ENCODE data around the gene MAP9.

GRCh38 chr4:155388162-155388561, 11.4 kb upstream of the MAP9 start:
- no peak for TF ChIP-seq CTCF (IDR thresholded peaks at IDR 0.05)
- no peak for TF ChIP-seq REST (IDR thresholded peaks at IDR 0.05; ENCODE audit: low read depth, low read length)
- TF ChIP-seq MXI1 (IDR thresholded peaks at IDR 0.05; ENCODE audit: low read depth, low read length) = no peak
- no peak for TF ChIP-seq TAF1 (IDR thresholded peaks at IDR 0.05; ENCODE audit: borderline replicate concordance, low read depth, low read length)
- no peak for TF ChIP-seq USF2 (IDR thresholded peaks at IDR 0.05; ENCODE audit: borderline replicate concordance, low read depth, low read length)
- no peak for TF ChIP-seq EZH2phosphoT487 (IDR thresholded peaks at IDR 0.05; ENCODE audit: borderline replicate concordance, low read depth)
- TF ChIP-seq CHD2 (IDR thresholded peaks at IDR 0.05; ENCODE audit: low read length, partially characterized antibody) = no peak
- TF ChIP-seq ELF1 (IDR thresholded peaks at IDR 0.05) = no peak
- no peak for TF ChIP-seq GATA2 (CRISPR knock-in tag; IDR thresholded peaks at IDR 0.05)
- TF ChIP-seq YY1 (IDR thresholded peaks at IDR 0.05; ENCODE audit: low read depth) = no peak
- no peak for TF ChIP-seq MAX (IDR thresholded peaks at IDR 0.05; ENCODE audit: low read depth)
